HepG2 (cell line): ENCODE data around the gene TRIM31. TPM values are rescaled to one million over a fixed set of nuclear protein-coding genes. Genes with fewer than 3 reads are reported as not detected.

Experiments used
- ATAC-seq: fragments of 200-7000 bp; cut with Tn5 transposase; 3 replicates; pipeline ENCODE4 v1.9.1; 2020; ENCODE audit warnings: mild to moderate bottlenecking, moderate library complexity
- BruUV-seq: library from RNA; stranded (reverse); fragments of 400-500 nt; replicated peaks from 2 replicates; lab custom pipeline; 2021; lab: Mats Ljungman, UMichigan
- CTCF ChIA-PET: fragments of 300-600 bp; formaldehyde crosslinking; extraction: SDS; loops from one replicate; lab custom pipeline; 2021; ENCODE audit warnings: low total read pairs, inconsistent platforms, low intra/inter-chr PET ratio; lab: Yijun Ruan, JAX
- POLR2A ChIA-PET: fragments of 350-600 bp; sonication (Branson Sonifier 250); formaldehyde crosslinking; loops from one replicate; lab custom pipeline; 2020; ENCODE audit warnings: antibody characterized with exemption, inconsistent platforms; lab: Yijun Ruan, JAX
- DNase-seq: peaks from one replicate; pipeline ENCODE4 v3.0.0-alpha.2; 2015; ENCODE audit warnings: low spot score
- FAIRE-seq: peaks from 3 replicates; lab custom pipeline; 2011; peaks lifted over from hg19 to GRCh38; lab: Jason Lieb, UNC
- H2AFZ ChIP-seq: one replicate; pipeline ENCODE4 v1.6.1; 2011; ENCODE audit warnings: low read length, inconsistent platforms
- H3K27ac ChIP-seq: fragments of 300-600 bp; 3 replicates; pipeline ENCODE4 v1.8.0; 2011; ENCODE audit warnings: mixed run types, mild to moderate bottlenecking, mixed read lengths, low read length, inconsistent platforms; ENCODE audit not compliant: insufficient read depth; ENCODE audit errors: extremely low read length
- H3K27me3 ChIP-seq, 2 experiments: fragments of 200-600 bp in 1 of 2; 2 replicates in 1 of 2; 3 replicates in 1 of 2; pipeline versions ENCODE4 v1.6.0 to v1.8.0; 2011; ENCODE audit warnings: low read length in 2 of 2, mild to moderate bottlenecking in 2 of 2, moderate library complexity in 2 of 2, inconsistent platforms in 1 of 2; ENCODE audit not compliant: insufficient read depth in 2 of 2, control insufficient read depth in 1 of 2
- H3K36me3 ChIP-seq, 2 experiments: fragments of 200-600 bp in 1 of 2; replicated peaks in 1 of 2; 2 replicates in 1 of 2; 3 replicates in 1 of 2; pipeline versions ENCODE4 v1.5.1 to v1.8.0; 2011; ENCODE audit warnings: low read length in 2 of 2, inconsistent platforms in 1 of 2; ENCODE audit not compliant: insufficient read depth in 2 of 2, control insufficient read depth in 1 of 2
- H3K4me1 ChIP-seq: 2 replicates; pipeline ENCODE4 v1.5.1; 2012; ENCODE audit warnings: low read length, inconsistent platforms; ENCODE audit not compliant: insufficient read depth
- H3K4me2 ChIP-seq: 2 replicates; pipeline ENCODE4 v1.6.0; 2011; ENCODE audit warnings: low read depth, low read length, inconsistent platforms
- H3K4me3 ChIP-seq, 3 experiments: fragments of 200-600 bp in 1 of 3; sonication (generic), shearing (Covaris generic) in 1 of 3; replicated peaks in 1 of 3; 2 replicates each; pipeline ENCODE4 v1.5.1; 2011 to 2016; ENCODE audit warnings: low read length in 3 of 3, inconsistent platforms in 2 of 3, low read depth in 2 of 3, mild to moderate bottlenecking in 2 of 3, control low read depth in 1 of 3, mixed read lengths in 1 of 3; ENCODE audit not compliant: insufficient read depth in 1 of 3
- H3K79me2 ChIP-seq: one replicate; pipeline ENCODE4 v1.6.1; 2011; ENCODE audit warnings: low read length, inconsistent platforms; ENCODE audit not compliant: insufficient read depth
- H3K9ac ChIP-seq: 2 replicates; pipeline ENCODE4 v1.6.0; 2011; ENCODE audit warnings: mild to moderate bottlenecking, low read depth, low read length, inconsistent platforms; ENCODE audit not compliant: insufficient read depth
- H3K9me3 ChIP-seq: 2 replicates; pipeline ENCODE4 v1.5.1; 2012; ENCODE audit warnings: mild to moderate bottlenecking, low read length
- H4K20me1 ChIP-seq: 2 replicates; pipeline ENCODE4 v1.6.0; 2011; ENCODE audit warnings: inconsistent platforms, mild to moderate bottlenecking, low read length, moderate library complexity; ENCODE audit not compliant: insufficient read depth
- HMGXB3 ChIP-seq: sonication (generic); formaldehyde crosslinking; IDR thresholded peaks from 2 replicates; pipeline ENCODE4 v1.4.0; 2020; ENCODE audit warnings: missing genetic modification reagents, borderline replicate concordance
- REST ChIP-seq, 2 experiments: IDR thresholded peaks; 2 replicates each; pipeline ENCODE4 v1.6.1; 2011 to 2012; ENCODE audit warnings: low read length in 2 of 2, borderline replicate concordance in 1 of 2, low read depth in 1 of 2, mild to moderate bottlenecking in 1 of 2, moderate library complexity in 1 of 2
- SATB2 ChIP-seq: sonication (generic); formaldehyde crosslinking; IDR thresholded peaks from 2 replicates; pipeline ENCODE4 v1.5.0; 2020; ENCODE audit warnings: missing genetic modification reagents
- SP4 ChIP-seq: sonication (generic); formaldehyde crosslinking; IDR thresholded peaks from 2 replicates; pipeline ENCODE4 v1.8.1; 2023; ENCODE audit warnings: mild to moderate bottlenecking, missing genetic modification reagents
- ZBTB10 ChIP-seq: sonication (generic); formaldehyde crosslinking; IDR thresholded peaks from 2 replicates; pipeline ENCODE4 v1.4.0; 2020; ENCODE audit warnings: missing genetic modification reagents, borderline replicate concordance
- ZNF547 ChIP-seq: sonication (generic); formaldehyde crosslinking; IDR thresholded peaks from 2 replicates; pipeline ENCODE4 v1.5.1; 2020; ENCODE audit warnings: mild to moderate bottlenecking, missing genetic modification reagents
- ZNF614 ChIP-seq: IDR thresholded peaks from 2 replicates; pipeline ENCODE4 v1.6.1; 2018; ENCODE audit warnings: missing biosample characterization, missing genetic modification reagents, inconsistent platforms, borderline replicate concordance
- ZNF670 ChIP-seq: sonication (generic); formaldehyde crosslinking; IDR thresholded peaks from 2 replicates; pipeline ENCODE4 v1.8.0; 2022; ENCODE audit warnings: mild to moderate bottlenecking, missing genetic modification reagents, borderline replicate concordance
- ZNF878 ChIP-seq: sonication (generic); formaldehyde crosslinking; IDR thresholded peaks from 2 replicates; pipeline ENCODE4 v1.8.1; 2023; ENCODE audit warnings: mild to moderate bottlenecking, missing genetic modification reagents, moderate library complexity
- ZXDC ChIP-seq: sonication (generic); formaldehyde crosslinking; IDR thresholded peaks from 2 replicates; pipeline ENCODE4 v1.5.0; 2020; ENCODE audit warnings: mild to moderate bottlenecking, missing genetic modification reagents
- WGBS: methylation state at CpG from one replicate; pipeline ENCODE4 v1.1.6; 2017; ENCODE audit warnings: low lambda C conversion rate; 5-methylcytosine and 5-hydroxymethylcytosine counted together
- in situ Hi-C: cut with HindIII; loops from 2 replicates; pipeline ENCODE4 v1.10.0; 2017; ENCODE audit warnings: low pct_unique_long_range_greater_than_20kb; ENCODE audit not compliant: extremely low pct_ligation_motif_present
- intact Hi-C: fragments of 100-400 bp; cut with micrococcal nuclease; formaldehyde crosslinking; loops from one replicate; pipeline ENCODE4 v1.10.0; 2022; ENCODE audit not compliant: unreplicated experiment
- polyA plus RNA-seq, 8 experiments: library from polyadenylated mRNA; depleted of rRNA in 3 of 8; stranded (reverse) in 7 of 8; unstranded in 1 of 8; fragments of >200 nt; fragmentation: Illumina TruSeq in 4 of 8; extraction: Trizol in 4 of 8; gene quantifications; 2 replicates each; pipeline versions ENCODE4 v1.2.1 to v1.2.3, GENCODE V29; 2011 to 2016; ENCODE audit warnings: low read depth in 4 of 8, missing spikeins in 1 of 8, mixed read lengths in 1 of 8; ENCODE audit not compliant: insufficient read depth in 1 of 8
- total RNA-seq, 5 experiments: library from RNA; depleted of rRNA; stranded (reverse); fragments of >200 nt; fragmentation: Illumina TruSeq; extraction: Trizol; gene quantifications; 2 replicates each; pipeline ENCODE4 v1.2.3, GENCODE V29; 2016; ENCODE audit warnings: low read depth in 1 of 5

TRIM31 gene
- total and polyA plus RNA-seq, 2 of the 13 experiments (the other 11 are each of a cell fraction or from before 2014, with no cell fraction given) = 0.13 to 0.51 TPM

GRCh38 chr6:30055513-30055912 is 57.4 kb downstream of the TRIM31 start:
- no TSS peak for BruUV-seq
- TF ChIP-seq ZBTB10 (CRISPR knock-in tag) (no peak), REST (IDR thresholded peaks at IDR 0.05; ENCODE audit: borderline replicate concordance in 1 of 2, low read depth in 1 of 2, low read length in 2 of 2) (no peak), SP4 (CRISPR knock-in tag) (no peak), ZNF614 (CRISPR knock-in tag) (no peak), SATB2 (no peak), HMGXB3 (CRISPR knock-in tag) (no peak), ZNF670 (CRISPR knock-in tag) (no peak), ZXDC (CRISPR knock-in tag) (no peak), ZNF878 (CRISPR knock-in tag) (no peak), ZNF547 (CRISPR knock-in tag) (no peak)

More at GRCh38 chr6:30055513-30055912, 57.4 kb downstream of the TRIM31 start:
- Histone ChIP-seq H3K9ac (no peak overlapping the region), H3K27me3 (peaks cover 0 to under 1% of the 10 kb centered on the region in 2 experiments; a peak in 1 of 5 replicates), H3K9me3 (no peaks in the 10 kb centered on the region), H3K79me2 (peaks cover 8% of the 10 kb centered on the region), H4K20me1 (no peaks in the 10 kb centered on the region), H3K36me3 (peaks cover 3 to 17% of the 10 kb centered on the region in 2 experiments; a peak in 3 of 5 replicates), H3K4me3 (no peak overlapping the region), H3K4me2 (no peak overlapping the region), H3K27ac (no peak overlapping the region), H3K4me1 (peaks cover 11% of the 10 kb centered on the region), H2AFZ (no peak overlapping the region)
- intact Hi-C loops = no loop called here
- ATAC-seq = no peak
- WGBS = 57% methylated on average over 1 of the region's 1 CpG
- POLR2A ChIA-PET = no interaction called here
- no peak for DNase-seq
- CTCF ChIA-PET = no interaction called here
- FAIRE-seq = no peak
- in situ Hi-C loops = no loop called here
